Measurements from ENCODE around the gene PIP5K1B.

DNA sequence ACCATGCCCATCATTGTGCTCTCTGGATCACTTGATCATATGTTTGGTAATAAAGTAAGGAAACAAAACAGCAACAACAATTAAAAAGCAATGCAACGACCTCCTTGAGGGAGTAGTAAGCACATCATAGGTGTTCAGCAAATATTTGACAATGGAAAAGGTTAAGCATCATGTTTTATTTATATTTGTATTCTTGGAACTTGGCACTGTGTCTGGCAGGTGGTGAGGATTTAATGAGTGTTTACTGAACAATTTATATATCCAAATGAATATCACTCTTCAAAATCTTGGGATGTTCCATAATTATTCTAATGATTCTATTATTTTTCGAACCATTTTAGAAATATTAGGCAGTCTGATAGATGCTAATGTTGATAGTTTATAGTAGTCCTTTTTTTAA is 6.2 kb downstream of the PIP5K1B start:
- TF ChIP-seq CTCF (IDR thresholded peaks at IDR 0.05 in 4 of 5, conservative IDR thresholded peaks at IDR 0.05 in 1 of 5) (no peak), POLR2A (IDR thresholded peaks at IDR 0.05) (no peak)
